Mesenchymal stem cell (in vitro differentiated cells and primary cell): ENCODE data around the gene LAMB4.

Source experiments
- DNase-seq: peaks from one replicate; pipeline ENCODE4 v3.0.0-alpha.2; 2013
- H2AFZ ChIP-seq: one replicate; pipeline ENCODE4 v1.6.1; 2013; ENCODE audit warnings: low read depth, mild to moderate bottlenecking, control low read depth, inconsistent platforms, low read length, moderate library complexity
- H2AK5ac ChIP-seq: 2 replicates; pipeline ENCODE4 v1.6.1; 2013; ENCODE audit warnings: low read length, moderate library complexity, mild to moderate bottlenecking, inconsistent platforms; ENCODE audit not compliant: severe bottlenecking
- H2BK120ac ChIP-seq: one replicate; pipeline ENCODE4 v1.6.1; 2013; ENCODE audit warnings: low read depth, mild to moderate bottlenecking, inconsistent platforms, low read length, moderate library complexity
- H2BK12ac ChIP-seq, 2 experiments: one replicate each; pipeline ENCODE4 v1.6.1; 2013; ENCODE audit warnings: inconsistent platforms in 2 of 2, low read length in 2 of 2, mild to moderate bottlenecking in 2 of 2, moderate library complexity in 2 of 2, control low read depth in 1 of 2
- H2BK15ac ChIP-seq: one replicate; pipeline ENCODE4 v1.6.1; 2013; ENCODE audit warnings: mild to moderate bottlenecking, low read depth, inconsistent platforms; ENCODE audit not compliant: poor library complexity, severe bottlenecking
- H2BK5ac ChIP-seq: 2 replicates; pipeline ENCODE4 v1.6.1; 2013; ENCODE audit warnings: low read depth, mild to moderate bottlenecking, low read length, control low read depth, inconsistent platforms; ENCODE audit not compliant: poor library complexity, severe bottlenecking
- H3K14ac ChIP-seq, 2 experiments: one replicate each; pipeline ENCODE4 v1.6.1; 2013; ENCODE audit warnings: inconsistent platforms in 2 of 2, low read length in 2 of 2, control low read depth in 1 of 2, mild to moderate bottlenecking in 1 of 2, moderate library complexity in 1 of 2
- H3K18ac ChIP-seq, 2 experiments: one replicate each; pipeline ENCODE4 v1.6.1; 2013; ENCODE audit warnings: inconsistent platforms in 2 of 2, low read length in 2 of 2, control low read depth in 1 of 2, low read depth in 1 of 2, mild to moderate bottlenecking in 1 of 2
- H3K23ac ChIP-seq, 2 experiments: one replicate each; pipeline ENCODE4 v1.6.1; 2013; ENCODE audit warnings: inconsistent platforms in 2 of 2, low read length in 2 of 2, mild to moderate bottlenecking in 2 of 2, moderate library complexity in 2 of 2, control low read depth in 1 of 2
- H3K27ac ChIP-seq: 2 replicates; pipeline ENCODE4 v1.5.1; 2013; ENCODE audit warnings: mild to moderate bottlenecking, moderate library complexity, low read length, control low read depth, inconsistent platforms; ENCODE audit not compliant: poor library complexity, severe bottlenecking
- H3K27me3 ChIP-seq, 2 experiments: 2 replicates each; pipeline versions ENCODE4 v1.6.1 to v1.7.0; 2013; ENCODE audit warnings: low read length in 2 of 2, mild to moderate bottlenecking in 2 of 2, moderate library complexity in 2 of 2, control low read depth in 1 of 2, inconsistent platforms in 1 of 2; ENCODE audit not compliant: control insufficient read depth in 1 of 2, insufficient read depth in 1 of 2
- H3K36me3 ChIP-seq, 2 experiments: 2 replicates each; pipeline versions ENCODE4 v1.6.1 to v1.7.0; 2013; ENCODE audit warnings: low read length in 2 of 2, control low read depth in 1 of 2, inconsistent platforms in 1 of 2, low read depth in 1 of 2, mild to moderate bottlenecking in 1 of 2; ENCODE audit not compliant: insufficient read depth in 2 of 2, control insufficient read depth in 1 of 2
- H3K4ac ChIP-seq, 2 experiments: one replicate each; pipeline ENCODE4 v1.6.1; 2013; ENCODE audit warnings: inconsistent platforms in 2 of 2, low read length in 2 of 2, mild to moderate bottlenecking in 2 of 2, moderate library complexity in 2 of 2, control low read depth in 1 of 2, low read depth in 1 of 2
- H3K4me1 ChIP-seq: 2 replicates; pipeline ENCODE4 v1.6.1; 2013; ENCODE audit warnings: low read depth, low read length, control low read depth; ENCODE audit not compliant: control insufficient read depth, insufficient read depth
- H3K4me2 ChIP-seq: 2 replicates; pipeline ENCODE4 v1.6.1; 2013; ENCODE audit warnings: low read length, mild to moderate bottlenecking, inconsistent platforms; ENCODE audit not compliant: poor library complexity, severe bottlenecking
- H3K4me3 ChIP-seq, 2 experiments: 2 replicates each; pipeline versions ENCODE4 v1.5.1 to v1.7.0; 2013; ENCODE audit warnings: low read length in 2 of 2, mild to moderate bottlenecking in 2 of 2, control low read depth in 1 of 2, low read depth in 1 of 2; ENCODE audit not compliant: insufficient read depth in 1 of 2
- H3K79me1 ChIP-seq: replicated peaks from 2 replicates; pipeline ENCODE4 v1.6.1; 2013; ENCODE audit warnings: mild to moderate bottlenecking, control low read depth, low read length, inconsistent platforms; ENCODE audit not compliant: poor library complexity, severe bottlenecking
- H3K9ac ChIP-seq: 2 replicates; pipeline ENCODE4 v1.7.0; 2013; ENCODE audit warnings: mild to moderate bottlenecking, low read length, moderate library complexity
- H3K9me3 ChIP-seq: 2 replicates; pipeline ENCODE4 v1.7.0; 2013; ENCODE audit warnings: mild to moderate bottlenecking, low read length; ENCODE audit not compliant: control insufficient read depth
- H4K8ac ChIP-seq: one replicate; pipeline ENCODE4 v1.6.1; 2013; ENCODE audit warnings: inconsistent platforms, mild to moderate bottlenecking, low read length, moderate library complexity
- H4K91ac ChIP-seq: one replicate; pipeline ENCODE4 v1.6.1; 2013; ENCODE audit warnings: mild to moderate bottlenecking, low read length, inconsistent platforms
- WGBS: methylation state at CpG from one replicate; pipeline ENCODE4 v1.1.7; 2013; ENCODE audit warnings: mixed read lengths; 5-methylcytosine and 5-hydroxymethylcytosine counted together

The LAMB4 gene

GRCh38 chr7:108004220-108005142 is 125.7 kb downstream of the LAMB4 start:
- Histone ChIP-seq H3K79me1 (peaks cover 4% of the 10 kb centered on the region), H2AK5ac (peak overlapping the region; percentile 92), H3K23ac (peak overlapping the region in 1 of 2 experiments; percentile 85), H2BK12ac (peak overlapping the region; percentile 80 to 95), H2BK120ac (peak overlapping the region; percentile 35), H3K9ac (no peak overlapping the region), H3K36me3 (peaks cover 12 to 17% of the 10 kb centered on the region in 2 experiments), H3K27ac (peak overlapping the region; percentile 99), H3K4me2 (peak overlapping the region; percentile 61), H2BK15ac (peak overlapping the region; percentile 60), H3K18ac (peak overlapping the region; percentile 34 to 79), H3K4me3 (no peak overlapping the region), H4K8ac (peak overlapping the region; percentile 58), H4K91ac (peak overlapping the region; percentile 76), H3K27me3 (no peaks in the 10 kb centered on the region), H3K4me1 (peaks cover 15% of the 10 kb centered on the region), H3K9me3 (no peaks in the 10 kb centered on the region), H3K14ac (no peak overlapping the region), H3K4ac (peak overlapping the region; percentile 89 to 91), H2BK5ac (peak overlapping the region; percentile 87), H2AFZ (no peak overlapping the region)
- peak; percentile 65 for DNase-seq
- WGBS, result 45% methylated on average over 12 of the region's 13 CpGs

- Histone ChIP-seq H3K4me2 (peak overlapping the region; percentile 61), H3K79me1 (peaks cover 4% of the 10 kb centered on the region), H2BK120ac (peak overlapping the region; percentile 97), H2BK12ac (peak overlapping the region; percentile 9 to 79), H2AFZ (no peak overlapping the region), H3K9ac (peak overlapping the region; percentile 92), H3K4me1 (peaks cover 13% of the 10 kb centered on the region), H4K8ac (peak overlapping the region; percentile 66), H3K9me3 (no peaks in the 10 kb centered on the region), H3K36me3 (peaks cover 12 to 26% of the 10 kb centered on the region in 2 experiments), H3K23ac (peak overlapping the region in 1 of 2 experiments; percentile 14), H2BK15ac (no peak overlapping the region), H3K18ac (peak overlapping the region in 1 of 2 experiments; percentile 94), H2AK5ac (no peak overlapping the region), H2BK5ac (peak overlapping the region; percentile 87), H3K4ac (peak overlapping the region in 1 of 2 experiments; percentile 47), H3K4me3 (peak overlapping the region; percentile 87 to 94), H3K27ac (peak overlapping the region; percentile 99), H3K14ac (peak overlapping the region in 1 of 2 experiments; percentile 37), H4K91ac (no peak overlapping the region), H3K27me3 (no peaks in the 10 kb centered on the region)
- DNase-seq, result no peak
- 39% methylated on average over 15 of the region's 15 CpGs for WGBS
Measured at GRCh38 chr7:108003599-108003935, 126.6 kb downstream of the LAMB4 start.

GRCh38 chr7:108002726-108003598 is 127.2 kb downstream of the LAMB4 start, which contains the start of gene LAMB1:
TSS of gene LAMB1 (minus strand) at chr7:108003161. CDS start at chr7:108002885, 276 bp downstream.
- peak within 1 kb of the TSS; percentile 95 for H4K8ac ChIP-seq
- H3K4me3 ChIP-seq, result peak within 1 kb of the TSS; percentile 87 to 94
- peak within 1 kb of the TSS; percentile 96 for H2BK5ac ChIP-seq
- H3K27ac ChIP-seq, result peak within 1 kb of the TSS; percentile 99
- peak within 1 kb of the TSS; percentile 96 to 97 for H3K4ac ChIP-seq
- peaks cover 13% of the 10 kb centered on the region for H3K4me1 ChIP-seq
- no peaks in the 10 kb centered on the region for H3K9me3 ChIP-seq
- H2AFZ ChIP-seq, result no peak within 1 kb of the TSS
- peak within 1 kb of the TSS; percentile 94 for H4K91ac ChIP-seq
- H3K14ac ChIP-seq, result peak within 1 kb of the TSS; percentile 68 to 98
- peaks cover 12 to 32% of the 10 kb centered on the region in 2 experiments for H3K36me3 ChIP-seq
- peak; percentile 84 for DNase-seq
- H3K79me1 ChIP-seq, result peaks cover 4% of the 10 kb centered on the region
- peak within 1 kb of the TSS; percentile 79 to 95 for H2BK12ac ChIP-seq
- peak within 1 kb of the TSS; percentile 90 for H2BK15ac ChIP-seq
- H3K4me2 ChIP-seq, result peak within 1 kb of the TSS; percentile 61
- H2AK5ac ChIP-seq, result peak within 1 kb of the TSS; percentile 91
- H3K9ac ChIP-seq, result peak within 1 kb of the TSS; percentile 92
- peak within 1 kb of the TSS; percentile 97 for H2BK120ac ChIP-seq
- H3K18ac ChIP-seq, result peak within 1 kb of the TSS; percentile 97 to 98
- WGBS, result under 1% methylated on average over 69 of the region's 75 CpGs
- H3K23ac ChIP-seq, result peak within 1 kb of the TSS; percentile 64 to 66
- no peaks in the 10 kb centered on the region for H3K27me3 ChIP-seq
